Neural progenitor cell (in vitro differentiated cells): Measurements from ENCODE around the gene GTF2IRD1. TPM values are rescaled to one million over a fixed set of nuclear protein-coding genes. Genes with fewer than 3 reads are reported as not detected.

ENCODE experiments used
- DNase-seq: peaks from one replicate; pipeline ENCODE4 v3.0.0-alpha.2; 2016; ENCODE audit warnings: low spot score
- H2AFZ ChIP-seq: fragments of 200-600 bp; sonication (generic); replicated peaks from 2 replicates; pipeline ENCODE4 v1.6.1; 2016; ENCODE audit warnings: antibody characterized with exemption
- H3F3A ChIP-seq: fragments of 200-600 bp; sonication (generic); 2 replicates; pipeline ENCODE4 v1.6.1; 2016; ENCODE audit warnings: antibody characterized with exemption, low read depth
- H3K27ac ChIP-seq: fragments of 200-600 bp; sonication (generic); 2 replicates; pipeline ENCODE4 v1.5.1; 2016; ENCODE audit warnings: mild to moderate bottlenecking
- H3K27me3 ChIP-seq: fragments of 200-600 bp; sonication (generic); 2 replicates; pipeline ENCODE4 v1.6.1; 2016; ENCODE audit warnings: mild to moderate bottlenecking, moderate library complexity
- H3K36me3 ChIP-seq: fragments of 200-600 bp; sonication (generic); 2 replicates; pipeline ENCODE4 v1.5.1; 2016
- H3K4me1 ChIP-seq: fragments of 200-600 bp; sonication (generic); 2 replicates; pipeline ENCODE4 v1.6.1; 2016; ENCODE audit warnings: mixed run types
- H3K4me2 ChIP-seq: fragments of 200-600 bp; sonication (generic); 2 replicates; pipeline ENCODE4 v1.6.1; 2016
- H3K4me3 ChIP-seq: fragments of 200-600 bp; sonication (generic); 2 replicates; pipeline ENCODE4 v1.5.1; 2016
- H3K79me2 ChIP-seq: fragments of 200-600 bp; sonication (generic); 2 replicates; pipeline ENCODE4 v1.6.1; 2016; ENCODE audit warnings: low read depth
- H3K9ac ChIP-seq: fragments of 200-600 bp; sonication (generic); 2 replicates; pipeline ENCODE4 v1.6.1; 2016
- H3K9me3 ChIP-seq: fragments of 200-600 bp; sonication (generic); 2 replicates; pipeline ENCODE4 v1.5.1; 2016; ENCODE audit warnings: low read depth
- H4K20me1 ChIP-seq: fragments of 200-600 bp; sonication (generic); 2 replicates; pipeline ENCODE4 v1.6.1; 2016; ENCODE audit warnings: low read depth
- H3K27ac Mint-ChIP-seq: 3 replicates; pipeline ENCODE4 v1.8.0; 2021; ENCODE audit warnings: mixed read lengths
- H3K27me3 Mint-ChIP-seq: 2 replicates; pipeline ENCODE4 v1.8.0; 2022; ENCODE audit warnings: low read depth, mild to moderate bottlenecking, inconsistent platforms, moderate library complexity, mixed read lengths; ENCODE audit not compliant: insufficient read depth
- H3K36me3 Mint-ChIP-seq: 3 replicates; pipeline ENCODE4 v1.8.0; 2021; ENCODE audit warnings: mixed read lengths
- H3K4me1 Mint-ChIP-seq: 3 replicates; pipeline ENCODE4 v1.8.0; 2021; ENCODE audit warnings: mixed read lengths
- H3K4me3 Mint-ChIP-seq: 3 replicates; pipeline ENCODE4 v1.8.0; 2021; ENCODE audit warnings: mild to moderate bottlenecking, moderate library complexity, mixed read lengths
- H3K9me3 Mint-ChIP-seq: 3 replicates; pipeline ENCODE4 v1.8.0; 2020; ENCODE audit warnings: mixed read lengths
- EZH2 ChIP-seq: fragments of 200-600 bp; sonication (generic); IDR thresholded peaks from 2 replicates; pipeline ENCODE4 v1.6.1; 2017; ENCODE audit warnings: antibody characterized with exemption, mild to moderate bottlenecking, moderate library complexity
- EZH2phosphoT487 ChIP-seq: fragments of 200-600 bp; sonication (generic); IDR thresholded peaks from 2 replicates; pipeline ENCODE4 v1.6.1; 2017; ENCODE audit warnings: antibody characterized with exemption
- total RNA-seq: library from RNA; depleted of rRNA; stranded (reverse); fragments of >200 nt; gene quantifications from 2 replicates; pipeline ENCODE4 v1.2.3, GENCODE V29; 2015; ENCODE audit warnings: low replicate concordance
- TF ChIP-seq, protein P1 (sequence below): fragments of 200-600 bp; sonication (generic); IDR thresholded peaks from 2 replicates; pipeline ENCODE4 v1.5.1; 2017; ENCODE audit warnings: antibody characterized with exemption, mild to moderate bottlenecking

The GTF2IRD1 gene
- total RNA-seq, 1 donor from 2014 or later: 25.6 TPM

DNA sequence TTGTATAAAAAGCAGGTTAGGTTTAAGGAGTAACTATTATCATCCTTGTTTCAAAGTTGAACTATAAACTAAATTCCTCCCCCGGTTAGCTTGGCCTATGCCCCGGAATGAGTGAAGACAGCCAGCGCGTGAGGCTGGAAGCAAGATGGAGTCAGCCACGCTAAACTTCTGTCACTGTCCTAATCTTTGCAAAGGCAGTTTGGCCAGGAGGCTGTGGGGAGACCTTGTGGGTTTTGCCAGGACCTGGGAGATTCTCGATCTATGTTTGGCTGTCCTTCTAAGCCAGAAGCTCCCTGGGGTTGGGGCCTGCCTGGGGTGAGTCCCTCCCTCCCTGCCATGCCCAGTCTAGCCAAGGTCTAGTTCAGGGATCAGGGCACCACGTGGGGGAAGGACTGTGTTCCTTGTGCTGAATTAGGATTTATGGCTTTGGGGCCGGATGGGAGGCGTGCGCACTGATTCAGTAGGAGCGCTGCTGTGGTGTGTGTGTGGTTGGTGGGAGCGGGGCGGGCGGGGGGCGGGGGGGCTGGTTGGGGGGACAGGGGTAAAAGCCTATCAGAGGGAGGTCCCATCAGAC is 871 bp upstream of the GTF2IRD1 start:
- Histone ChIP-seq H3K27me3 (no peaks in the 10 kb centered on the region), H3K4me2 (peak overlapping the region; percentile 72), H4K20me1 (peaks cover 35% of the 10 kb centered on the region), H3K79me2 (peaks cover 45% of the 10 kb centered on the region), H3K9me3 (no peaks in the 10 kb centered on the region), H3K27ac (no peak overlapping the region), H3K36me3 (no peaks in the 10 kb centered on the region), H2AFZ (no peak overlapping the region), H3K4me3 (peak overlapping the region; percentile 81), H3K9ac (no peak overlapping the region), H3K4me1 (peaks cover 5% of the 10 kb centered on the region), H3F3A (peaks cover 5% of the 10 kb centered on the region)
- Mint-ChIP-seq H3K36me3 (peaks cover 5% of the 10 kb centered on the region), H3K9me3 (no peaks in the 10 kb centered on the region), H3K4me1 (peaks cover 18% of the 10 kb centered on the region), H3K27me3 (peaks cover 15% of the 10 kb centered on the region), H3K4me3 (peak overlapping the region; percentile 81), H3K27ac (peak overlapping the region; percentile 66)
- TF ChIP-seq EZH2phosphoT487: no peak
- TF ChIP-seq, protein P1, sequence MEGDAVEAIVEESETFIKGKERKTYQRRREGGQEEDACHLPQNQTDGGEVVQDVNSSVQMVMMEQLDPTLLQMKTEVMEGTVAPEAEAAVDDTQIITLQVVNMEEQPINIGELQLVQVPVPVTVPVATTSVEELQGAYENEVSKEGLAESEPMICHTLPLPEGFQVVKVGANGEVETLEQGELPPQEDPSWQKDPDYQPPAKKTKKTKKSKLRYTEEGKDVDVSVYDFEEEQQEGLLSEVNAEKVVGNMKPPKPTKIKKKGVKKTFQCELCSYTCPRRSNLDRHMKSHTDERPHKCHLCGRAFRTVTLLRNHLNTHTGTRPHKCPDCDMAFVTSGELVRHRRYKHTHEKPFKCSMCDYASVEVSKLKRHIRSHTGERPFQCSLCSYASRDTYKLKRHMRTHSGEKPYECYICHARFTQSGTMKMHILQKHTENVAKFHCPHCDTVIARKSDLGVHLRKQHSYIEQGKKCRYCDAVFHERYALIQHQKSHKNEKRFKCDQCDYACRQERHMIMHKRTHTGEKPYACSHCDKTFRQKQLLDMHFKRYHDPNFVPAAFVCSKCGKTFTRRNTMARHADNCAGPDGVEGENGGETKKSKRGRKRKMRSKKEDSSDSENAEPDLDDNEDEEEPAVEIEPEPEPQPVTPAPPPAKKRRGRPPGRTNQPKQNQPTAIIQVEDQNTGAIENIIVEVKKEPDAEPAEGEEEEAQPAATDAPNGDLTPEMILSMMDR: no peak
- TF ChIP-seq EZH2: no peak
- no peak for DNase-seq

DNA sequence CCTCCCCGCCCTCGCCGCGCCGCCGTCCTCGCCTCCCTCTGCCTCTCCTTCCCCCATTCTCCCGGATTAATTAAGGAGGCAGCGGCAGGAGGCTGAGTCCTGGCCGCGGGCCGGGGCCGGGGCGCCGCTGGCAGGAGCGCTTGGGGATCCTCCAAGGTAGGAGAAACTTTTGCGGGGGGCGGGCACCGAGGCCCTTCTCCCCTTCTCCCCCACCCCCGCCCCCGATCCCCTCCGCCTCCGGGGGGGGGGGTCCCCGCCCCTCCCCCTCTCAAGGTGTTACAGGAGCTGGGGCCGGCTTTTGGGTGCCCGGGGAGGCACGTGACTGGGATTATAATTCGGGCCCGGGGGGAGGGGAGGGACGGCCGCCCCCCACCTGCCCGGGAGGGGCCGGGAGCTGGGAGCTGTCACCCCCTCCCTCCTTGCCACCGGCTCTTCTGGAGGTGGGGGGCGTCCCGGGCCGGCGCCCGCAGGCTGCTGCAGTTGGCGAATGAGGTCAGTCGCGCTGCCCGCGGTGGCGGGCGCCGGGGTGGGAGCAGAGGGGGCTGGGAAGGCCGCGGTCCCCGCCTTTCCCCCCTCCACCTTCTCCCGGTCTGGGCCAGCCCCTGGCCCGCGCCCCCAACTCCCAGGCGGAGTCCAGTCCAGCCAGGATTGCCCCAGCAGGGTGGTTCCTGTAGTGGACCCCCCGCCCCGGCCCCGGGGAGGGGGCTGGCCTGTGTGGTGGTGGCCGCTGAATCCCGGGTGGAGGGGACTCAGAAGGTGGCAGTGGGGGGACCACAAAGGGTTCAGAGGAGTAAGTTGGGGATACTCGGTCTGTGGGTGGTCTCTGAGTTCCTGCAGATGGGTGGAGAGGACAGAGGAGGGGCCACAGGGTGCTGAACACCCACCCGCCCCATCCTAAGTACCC is 567 bp downstream of the GTF2IRD1 start:
- H3F3A ChIP-seq: peaks cover 5% of the 10 kb centered on the region
- H3K4me3 ChIP-seq: peak overlapping the region; percentile 81
- no peaks in the 10 kb centered on the region for H3K36me3 ChIP-seq
- no peaks in the 10 kb centered on the region for H3K9me3 ChIP-seq
- H2AFZ ChIP-seq: no peak overlapping the region
- peaks cover 49% of the 10 kb centered on the region for H4K20me1 ChIP-seq
- peak overlapping the region; percentile 71 for H3K27ac ChIP-seq
- H3K4me1 ChIP-seq: peaks cover 5% of the 10 kb centered on the region
- H3K27ac Mint-ChIP-seq: no peak overlapping the region
- peak; percentile 63 for DNase-seq
- peak overlapping the region; percentile 93 for H3K4me2 ChIP-seq
- peaks cover 11% of the 10 kb centered on the region for H3K27me3 Mint-ChIP-seq
- H3K79me2 ChIP-seq: peaks cover 60% of the 10 kb centered on the region
- peaks cover 10% of the 10 kb centered on the region for H3K36me3 Mint-ChIP-seq
- peaks cover 20% of the 10 kb centered on the region for H3K4me1 Mint-ChIP-seq
- peak overlapping the region; percentile 84 for H3K4me3 Mint-ChIP-seq
- no peaks in the 10 kb centered on the region for H3K27me3 ChIP-seq
- no peaks in the 10 kb centered on the region for H3K9me3 Mint-ChIP-seq
- H3K9ac ChIP-seq: peak overlapping the region; percentile 87
- TF ChIP-seq, protein P1: no peak
- no peak for TF ChIP-seq EZH2phosphoT487
- TF ChIP-seq EZH2: no peak

DNA sequence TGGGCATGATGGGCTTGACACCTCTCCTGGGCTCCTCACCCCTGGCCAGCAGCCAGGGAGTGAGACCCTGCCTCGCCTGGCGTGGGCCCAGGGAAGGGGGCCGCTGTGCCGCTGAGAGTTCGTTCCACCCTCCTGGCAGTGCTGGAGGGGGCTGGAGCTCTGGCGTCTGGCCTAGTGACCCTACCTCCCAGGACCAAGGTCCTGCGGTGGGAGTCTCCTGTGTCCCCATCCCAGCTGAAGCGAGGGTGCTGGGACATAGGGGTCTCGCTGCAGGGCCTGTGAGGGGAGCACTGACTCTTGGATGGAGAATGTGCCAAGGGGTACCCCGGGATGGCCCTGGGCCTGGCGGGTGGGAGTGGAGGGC is 1.2 kb downstream of the GTF2IRD1 start:
- no peak overlapping the region for H3K27ac Mint-ChIP-seq

More for the DNA sequence above, 1.2 kb downstream of the GTF2IRD1 start:
- no peak overlapping the region for H2AFZ ChIP-seq
- peaks cover 5% of the 10 kb centered on the region for H3F3A ChIP-seq
- no peaks in the 10 kb centered on the region for H3K27me3 ChIP-seq
- H3K4me3 Mint-ChIP-seq: peak overlapping the region; percentile 84
- H3K9ac ChIP-seq: peak overlapping the region; percentile 87
- no peaks in the 10 kb centered on the region for H3K9me3 ChIP-seq
- no peak overlapping the region for H3K27ac ChIP-seq
- peaks cover 66% of the 10 kb centered on the region for H3K79me2 ChIP-seq
- peaks cover 56% of the 10 kb centered on the region for H4K20me1 ChIP-seq
- peak overlapping the region; percentile 93 for H3K4me2 ChIP-seq
- H3K4me3 ChIP-seq: peak overlapping the region; percentile 81
- no peak for TF ChIP-seq EZH2
- TF ChIP-seq, protein P1: no peak
- no peak for TF ChIP-seq EZH2phosphoT487
- no peaks in the 10 kb centered on the region for H3K36me3 ChIP-seq
- peaks cover 10% of the 10 kb centered on the region for H3K36me3 Mint-ChIP-seq
- no peaks in the 10 kb centered on the region for H3K9me3 Mint-ChIP-seq
- peaks cover 5% of the 10 kb centered on the region for H3K4me1 ChIP-seq
- no peak for DNase-seq
- peaks cover 24% of the 10 kb centered on the region for H3K4me1 Mint-ChIP-seq
- peaks cover 6% of the 10 kb centered on the region for H3K27me3 Mint-ChIP-seq
